PFSK-1 (cell line): ENCODE measurements around the gene SOX13.

Experiments used
- FOXP2 ChIP-seq: optimal IDR thresholded peaks from 2 replicates; pipeline ENCODE3; 2011; ENCODE audit warnings: borderline replicate concordance, control low read depth, inconsistent platforms; ENCODE audit not compliant: insufficient read depth; ENCODE audit errors: extremely low read length, extremely low read depth
- POLR2AphosphoS5 ChIP-seq: IDR thresholded peaks from 2 replicates; pipeline ENCODE4 v1.6.1; 2012; ENCODE audit warnings: low read depth, mild to moderate bottlenecking, control low read depth, low read length, moderate library complexity
- REST ChIP-seq, 2 experiments: IDR thresholded peaks; 2 replicates each; pipeline versions ENCODE4 v1.6.1 to v1.8.0; 2011 to 2012; ENCODE audit warnings: low read depth in 2 of 2, low read length in 2 of 2, control low read depth in 1 of 2, inconsistent platforms in 1 of 2, mild to moderate bottlenecking in 1 of 2, moderate library complexity in 1 of 2; ENCODE audit not compliant: insufficient read depth in 1 of 2

- TF ChIP-seq FOXP2 (no peak), REST (IDR thresholded peaks at IDR 0.05; ENCODE audit: insufficient read depth in 1 of 2, low read depth in 2 of 2, low read length in 2 of 2) (no peak), POLR2AphosphoS5 (no peak)
Observed at GRCh38 chr1:204051718-204052117, 21.2 kb upstream of the SOX13 start.
